Transverse colon (tissue), 4 donors: Measurements from ENCODE around the gene SHKBP1. TPM values are rescaled to one million over a fixed set of nuclear protein-coding genes. Genes with fewer than 3 reads are reported as not detected.

ENCODE experiments used
- DNase-seq: peaks from one replicate; pipeline ENCODE4 v3.0.0-alpha.2; 2019
- H3K27ac ChIP-seq, 4 donors: fragments of 200-600 bp; sonication (generic); 2 replicates each; pipeline ENCODE4 v1.5.1; 2016 to 2018; ENCODE audit warnings: inconsistent platforms in 4 of 4
- H3K27me3 ChIP-seq: fragments of 200-600 bp; sonication (generic); 2 replicates; pipeline ENCODE4 v1.5.1; 2017; ENCODE audit warnings: inconsistent platforms
- H3K36me3 ChIP-seq, 4 donors: fragments of 200-600 bp; sonication (generic); 2 replicates each; pipeline ENCODE4 v1.5.1; 2017 to 2019; ENCODE audit warnings: inconsistent platforms in 4 of 4
- H3K4me1 ChIP-seq, 4 donors: fragments of 200-600 bp; sonication (generic); 2 replicates each; pipeline ENCODE4 v1.5.1; 2017 to 2020; ENCODE audit warnings: inconsistent platforms in 4 of 4
- H3K4me3 ChIP-seq, 4 donors: fragments of 200-600 bp; sonication (generic); 1 replicate in 1 of 4; 2 replicates in 3 of 4; pipeline versions ENCODE4 v1.5.1 to v1.6.1; 2017 to 2019; ENCODE audit warnings: inconsistent platforms in 4 of 4
- H3K9me3 ChIP-seq, 2 donors: fragments of 200-600 bp; sonication (generic); 2 replicates each; pipeline ENCODE4 v1.5.1; 2017 to 2019; ENCODE audit warnings: inconsistent platforms in 2 of 2
- CTCF ChIP-seq, 5 experiments: fragments of 200-600 bp in 3 of 5; fragments of 450-650 bp in 2 of 5; sonication (generic) in 3 of 5; IDR thresholded peaks; 1 replicate in 2 of 5; 2 replicates in 3 of 5; pipeline ENCODE4 v1.5.1; 2016 to 2017; ENCODE audit warnings: antibody characterized with exemption in 5 of 5, inconsistent platforms in 3 of 5, mild to moderate bottlenecking in 2 of 5, moderate library complexity in 1 of 5
- EP300 ChIP-seq: sonication (generic); formaldehyde crosslinking; IDR thresholded peaks from one replicate; pipeline ENCODE4 v1.6.1; 2017; ENCODE audit warnings: antibody characterized with exemption, low read depth
- POLR2A ChIP-seq: fragments of 450-650 bp; IDR thresholded peaks from one replicate; pipeline ENCODE4 v1.6.1; 2016; ENCODE audit warnings: antibody characterized with exemption, mild to moderate bottlenecking, moderate library complexity
- POLR2AphosphoS5 ChIP-seq, 3 donors: sonication (generic); formaldehyde crosslinking; IDR thresholded peaks; one replicate each; pipeline ENCODE4 v1.6.1; 2016; ENCODE audit warnings: antibody characterized with exemption in 3 of 3
- WGBS, 2 donors: methylation state at CpG; one replicate each; pipeline ENCODE4 v1.1.5; 2018; ENCODE audit warnings: low coverage in 1 of 2; 5-methylcytosine and 5-hydroxymethylcytosine counted together
- in situ Hi-C, 4 donors: fragments of 200-750 bp; cut with MboI; loops; one replicate each; pipeline versions ENCODE4 v1.15.0 to v1.15.1; 2017; ENCODE audit warnings: low sequenced_read_pairs in 3 of 4, low pct_ligation_motif_present in 1 of 4, low pct_unique_long_range_greater_than_20kb in 1 of 4
- intact Hi-C: fragments of 100-400 bp; cut with DNase I; formaldehyde crosslinking; loops from one replicate; pipeline ENCODE4 v1.15.1; 2023; ENCODE audit warnings: low total_unique reads
- total RNA-seq, 4 donors: library from RNA; depleted of rRNA; stranded (reverse); fragments of >200 nt; gene quantifications; one replicate each; pipeline ENCODE4 v1.1.0, GENCODE V29; 2016

Gene SHKBP1
- total RNA-seq, 4 donors from 2014 or later = 58.7 to 111 (median 60.9) TPM

DNA sequence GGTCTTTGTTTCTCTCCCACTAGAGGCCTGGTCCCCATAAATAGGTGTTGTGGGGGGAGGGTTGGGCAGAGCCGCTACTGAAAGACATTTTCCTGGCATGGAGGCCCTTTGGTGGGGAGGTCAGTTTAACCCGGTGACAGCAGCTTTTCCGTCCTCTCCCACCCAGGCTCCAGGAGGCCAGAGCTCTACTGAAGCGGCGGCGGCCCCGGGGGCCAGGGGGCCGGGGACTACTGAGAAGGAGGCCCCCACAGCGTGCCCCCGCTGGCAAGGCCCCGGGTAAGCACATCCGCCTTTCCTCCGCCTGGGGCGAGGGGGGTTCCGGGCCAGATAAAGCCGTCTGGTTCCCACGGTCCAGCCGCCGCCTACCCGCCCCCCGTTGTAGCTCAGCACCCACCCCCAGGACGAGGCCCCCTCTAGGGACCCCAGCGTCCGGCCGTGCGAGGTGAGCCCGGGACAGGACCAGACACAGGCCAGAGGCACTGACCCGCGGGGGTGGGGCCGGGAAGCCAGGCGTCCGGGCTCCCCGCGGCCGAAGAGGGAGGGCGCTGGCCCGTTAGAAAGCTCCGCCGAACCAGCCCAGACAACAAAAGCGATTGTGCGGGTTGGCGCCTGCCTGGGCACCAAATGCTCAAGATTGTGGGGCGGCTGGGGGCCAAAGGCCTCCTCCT is 23.4 kb downstream of the SHKBP1 start:
- H3K27ac ChIP-seq = peak overlapping the region; percentile 43 to 96 (median 87)
- no peaks in the 10 kb centered on the region for H3K36me3 ChIP-seq
- H3K4me1 ChIP-seq = peaks cover 40 to 80% (median 68%) of the 10 kb centered on the region in 4 donors
- no peak overlapping the region for H3K4me3 ChIP-seq
- no peak for DNase-seq
- intact Hi-C loops (loop anchor here (2.0 kb wide), 1 partner anchor 71 kb away; no protein-coding TSS in a partner anchor), in situ Hi-C loops (loop anchor here in 2 of 4 donors (10.0 to 25.0 kb wide), 2 partner anchors 65 to 288 kb away; no protein-coding TSS in a partner anchor)
- no peaks in the 10 kb centered on the region for H3K9me3 ChIP-seq
- 7% methylated on average over 41 of the region's 43 CpGs; no CpG with 5 or more reads in 1 of the 2 donors for WGBS, 2 donors
- no peak for TF ChIP-seq POLR2A
- no peak for TF ChIP-seq CTCF (IDR thresholded peaks at IDR 0.05)
- no peak for TF ChIP-seq POLR2AphosphoS5 (IDR thresholded peaks at IDR 0.05)
- TF ChIP-seq EP300 = no peak
- H3K27me3 ChIP-seq = peaks cover 59% of the 10 kb centered on the region

GRCh38 chr19:40600570-40601133 is 24.0 kb downstream of the SHKBP1 start:
- no peak for DNase-seq
- Histone ChIP-seq H3K4me1 (peaks cover 41 to 86% (median 74%) of the 10 kb centered on the region in 4 donors), H3K36me3 (no peaks in the 10 kb centered on the region), H3K9me3 (no peaks in the 10 kb centered on the region), H3K27me3 (peaks cover 55% of the 10 kb centered on the region), H3K4me3 (peak overlapping the region in 3 of 4 donors; percentile 35 to 62 (median 51)), H3K27ac (peak overlapping the region; percentile 43 to 96 (median 87))
- intact Hi-C loops (no loop called here), in situ Hi-C loops (no loop called here)
- WGBS, 2 donors = 0 to 8% methylated on average over 4 to 13 of the region's 13 CpGs
- TF ChIP-seq POLR2A (no peak), CTCF (IDR thresholded peaks at IDR 0.05) (no peak), EP300 (no peak), POLR2AphosphoS5 (IDR thresholded peaks at IDR 0.05) (no peak)

DNA sequence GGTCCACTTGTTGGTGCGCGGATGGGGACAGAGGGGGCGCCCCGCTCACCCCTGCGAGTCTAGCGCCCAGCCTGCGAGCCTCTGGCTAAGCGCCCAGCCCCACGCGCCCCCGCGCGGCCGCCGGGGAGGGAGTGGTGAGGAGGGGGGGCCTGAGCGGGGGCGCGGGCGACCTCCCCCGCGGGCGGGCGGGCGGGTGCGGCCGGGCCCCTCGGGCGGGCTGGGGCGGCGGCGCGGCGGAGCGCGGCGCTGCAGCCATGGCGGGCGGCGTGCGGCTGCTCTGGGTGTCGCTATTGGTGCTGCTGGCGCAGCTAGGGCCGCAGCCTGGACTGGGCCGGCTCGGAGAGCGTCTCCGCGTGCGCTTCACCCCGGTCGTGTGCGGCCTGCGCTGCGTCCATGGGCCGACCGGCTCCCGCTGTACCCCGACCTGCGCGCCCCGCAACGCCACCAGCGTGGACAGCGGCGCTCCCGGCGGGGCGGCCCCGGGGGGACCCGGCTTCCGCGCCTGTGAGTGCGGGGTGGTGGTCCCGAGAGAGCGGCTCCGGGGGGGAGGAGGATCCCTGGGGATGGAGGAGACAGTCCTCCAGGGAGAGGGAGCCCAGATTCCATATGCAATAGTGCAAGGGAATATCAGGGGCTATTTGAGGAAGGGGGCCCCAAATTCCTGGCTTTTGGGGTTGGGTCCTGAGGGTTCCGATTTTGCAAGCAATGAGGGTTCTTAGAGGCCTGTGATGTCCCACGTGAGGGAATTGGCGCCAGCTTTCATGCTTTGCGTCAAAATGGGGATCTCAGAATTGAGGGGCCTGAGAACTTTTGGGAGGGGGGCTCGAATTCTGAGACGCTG is 24.7 kb downstream of the SHKBP1 start, which contains the start of gene LTBP4:
Gene LTBP4, plus strand, starts transcription at position 236 of the 841 bp plus-strand sequence. Its CDS starts 19 bp downstream, at position 255.
- H3K36me3 ChIP-seq = no peaks in the 10 kb centered on the region
- H3K27me3 ChIP-seq = peaks cover 50% of the 10 kb centered on the region
- TF ChIP-seq POLR2AphosphoS5 (IDR thresholded peaks at IDR 0.05) = no peak
- no peak for TF ChIP-seq CTCF (IDR thresholded peaks at IDR 0.05)
- no peak for TF ChIP-seq EP300
- TF ChIP-seq POLR2A = no peak
- peak within 1 kb of the TSS; percentile 90 to 96 (median 91) for H3K27ac ChIP-seq
- peaks cover 41 to 93% (median 80%) of the 10 kb centered on the region in 4 donors for H3K4me1 ChIP-seq
- DNase-seq = peak; percentile 70
- no peaks in the 10 kb centered on the region for H3K9me3 ChIP-seq
- in situ Hi-C loops = no loop called here
- intact Hi-C loops = no loop called here
- WGBS, 2 donors = 0 to 1% methylated on average over 1 to 37 of the region's 82 CpGs
- peak within 1 kb of the TSS; percentile 35 to 62 (median 44) for H3K4me3 ChIP-seq

DNA sequence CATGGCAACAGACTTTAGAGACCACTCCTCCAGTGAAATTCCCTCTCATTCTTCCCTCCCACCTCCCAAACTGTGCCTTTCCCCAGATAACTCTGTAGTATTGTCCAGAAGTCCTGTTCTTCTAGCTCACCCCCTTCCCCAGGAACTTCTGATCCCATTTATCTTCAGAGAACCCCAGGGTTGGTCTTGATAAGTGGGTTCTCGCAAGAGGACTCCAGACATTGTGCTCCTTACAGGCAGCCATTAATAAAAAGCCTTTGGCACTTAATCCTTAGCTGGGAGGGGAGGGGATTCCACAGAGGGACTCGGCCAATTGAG is 26.4 kb downstream of the SHKBP1 start:
- intact Hi-C loops (no loop called here), in situ Hi-C loops (no loop called here)
- peak overlapping the region; percentile 90 to 96 (median 91) for H3K27ac ChIP-seq
- 52% methylated on average over 2 of the region's 2 CpGs; no CpG with 5 or more reads in 1 of the 2 donors for WGBS, 2 donors
- H3K4me3 ChIP-seq = peak overlapping the region in 3 of 4 donors; percentile 20 to 62 (median 51)
- no peak for DNase-seq
- no peaks in the 10 kb centered on the region for H3K36me3 ChIP-seq
- no peaks in the 10 kb centered on the region for H3K9me3 ChIP-seq
- TF ChIP-seq EP300 = no peak
- TF ChIP-seq POLR2AphosphoS5 (IDR thresholded peaks at IDR 0.05) = no peak
- TF ChIP-seq CTCF (IDR thresholded peaks at IDR 0.05) = no peak
- TF ChIP-seq POLR2A = no peak
- H3K4me1 ChIP-seq = peaks cover 45 to 95% (median 84%) of the 10 kb centered on the region in 4 donors
- peaks cover 34% of the 10 kb centered on the region for H3K27me3 ChIP-seq
